ENCODE measurements around the gene NDUFC1.

- TF ChIP-seq, protein P1, sequence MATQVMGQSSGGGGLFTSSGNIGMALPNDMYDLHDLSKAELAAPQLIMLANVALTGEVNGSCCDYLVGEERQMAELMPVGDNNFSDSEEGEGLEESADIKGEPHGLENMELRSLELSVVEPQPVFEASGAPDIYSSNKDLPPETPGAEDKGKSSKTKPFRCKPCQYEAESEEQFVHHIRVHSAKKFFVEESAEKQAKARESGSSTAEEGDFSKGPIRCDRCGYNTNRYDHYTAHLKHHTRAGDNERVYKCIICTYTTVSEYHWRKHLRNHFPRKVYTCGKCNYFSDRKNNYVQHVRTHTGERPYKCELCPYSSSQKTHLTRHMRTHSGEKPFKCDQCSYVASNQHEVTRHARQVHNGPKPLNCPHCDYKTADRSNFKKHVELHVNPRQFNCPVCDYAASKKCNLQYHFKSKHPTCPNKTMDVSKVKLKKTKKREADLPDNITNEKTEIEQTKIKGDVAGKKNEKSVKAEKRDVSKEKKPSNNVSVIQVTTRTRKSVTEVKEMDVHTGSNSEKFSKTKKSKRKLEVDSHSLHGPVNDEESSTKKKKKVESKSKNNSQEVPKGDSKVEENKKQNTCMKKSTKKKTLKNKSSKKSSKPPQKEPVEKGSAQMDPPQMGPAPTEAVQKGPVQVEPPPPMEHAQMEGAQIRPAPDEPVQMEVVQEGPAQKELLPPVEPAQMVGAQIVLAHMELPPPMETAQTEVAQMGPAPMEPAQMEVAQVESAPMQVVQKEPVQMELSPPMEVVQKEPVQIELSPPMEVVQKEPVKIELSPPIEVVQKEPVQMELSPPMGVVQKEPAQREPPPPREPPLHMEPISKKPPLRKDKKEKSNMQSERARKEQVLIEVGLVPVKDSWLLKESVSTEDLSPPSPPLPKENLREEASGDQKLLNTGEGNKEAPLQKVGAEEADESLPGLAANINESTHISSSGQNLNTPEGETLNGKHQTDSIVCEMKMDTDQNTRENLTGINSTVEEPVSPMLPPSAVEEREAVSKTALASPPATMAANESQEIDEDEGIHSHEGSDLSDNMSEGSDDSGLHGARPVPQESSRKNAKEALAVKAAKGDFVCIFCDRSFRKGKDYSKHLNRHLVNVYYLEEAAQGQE (IDR thresholded peaks at IDR 0.05; ENCODE audit: unreplicated experiment): no peak
- no peak for TF ChIP-seq EZH2 (IDR thresholded peaks at IDR 0.05; ENCODE audit: low read depth, unreplicated experiment)
Measured at GRCh38 chr4:139315221-139315675, 13.0 kb upstream of the NDUFC1 start.
